Measurements from ENCODE around the gene SCAPER.
"Not testable (repeated sequence)": the region's sequence is repeated elsewhere in the genome, so short reads cannot be mapped to it uniquely, and the experiment has no call there.

The SCAPER gene

GRCh38 chr15:76846782-76847181 lies 58.4 kb downstream of the SCAPER start:
- no peak for DNase-seq

DNA sequence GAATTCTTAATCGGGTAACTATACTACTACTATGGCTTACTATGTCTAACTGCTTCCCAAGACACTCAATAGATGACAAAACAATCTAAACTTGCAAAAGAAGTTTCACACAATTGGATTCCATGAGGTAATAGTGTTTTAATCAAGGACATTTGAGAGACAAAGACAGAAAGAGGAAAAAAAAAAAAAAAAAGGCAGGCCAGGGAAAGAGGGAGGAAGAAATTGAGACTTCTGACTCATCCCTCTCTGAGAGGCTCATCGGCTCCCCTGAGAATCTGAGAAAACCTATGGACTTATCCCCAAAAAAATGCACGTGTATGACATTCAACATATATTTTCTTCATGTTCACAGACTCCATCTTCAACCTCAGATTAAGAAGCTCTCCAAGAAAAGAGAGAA lies 61.0 kb downstream of the SCAPER start:
- no peak for DNase-seq

- no peak for DNase-seq
These were observed 61.9 kb downstream of the SCAPER start for GRCh38 chr15:76843269-76843668.

GRCh38 chr15:76840830-76841460 lies 64.2 kb downstream of the SCAPER start:
- no peak for DNase-seq

GRCh38 chr15:76839173-76839572 lies 66.0 kb downstream of the SCAPER start:
- no peak for DNase-seq

- DNase-seq = no peak
These were observed 67.7 kb downstream of the SCAPER start for GRCh38 chr15:76837474-76837873.

GRCh38 chr15:76829939-76830338 lies 75.2 kb downstream of the SCAPER start:
- DNase-seq = no peak

DNA sequence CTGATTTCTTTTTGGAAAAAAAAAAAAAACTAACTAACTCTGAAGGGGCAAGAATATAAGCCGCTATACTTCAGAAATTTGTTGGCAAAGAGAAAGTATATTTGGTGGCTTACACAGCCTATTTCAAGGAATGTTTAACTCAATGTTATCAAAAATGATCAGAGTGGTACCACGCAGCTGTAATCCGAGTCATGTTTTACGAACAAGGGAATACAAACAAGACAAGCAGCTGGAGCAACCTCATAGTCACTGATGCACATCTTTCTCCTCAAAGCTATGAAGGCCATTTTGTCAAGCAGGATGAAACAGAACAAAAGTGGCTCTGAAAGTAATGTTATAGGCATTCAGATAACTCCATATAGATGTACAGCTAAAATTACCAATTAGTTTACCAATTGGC lies 81.2 kb downstream of the SCAPER start:
- DNase-seq = no peak

DNA sequence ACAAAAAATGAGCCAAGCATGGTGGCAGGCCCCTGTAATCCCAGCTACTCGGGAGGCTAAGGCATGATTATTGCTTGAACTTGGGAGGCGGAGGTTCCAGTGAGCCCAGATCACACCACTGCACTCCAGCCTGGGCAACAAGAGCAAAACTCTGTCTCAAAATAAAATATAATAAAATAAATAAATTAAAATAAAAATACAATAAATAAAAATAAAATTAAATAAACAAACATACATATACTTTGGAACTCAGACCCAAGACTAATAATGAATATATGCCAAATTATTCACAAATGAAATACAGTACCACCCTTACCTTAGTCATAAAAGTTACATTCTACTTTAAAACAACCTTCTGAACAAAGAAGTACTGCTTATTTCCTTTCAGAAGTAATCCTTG lies 81.8 kb downstream of the SCAPER start:
- DNase-seq = no peak

DNA sequence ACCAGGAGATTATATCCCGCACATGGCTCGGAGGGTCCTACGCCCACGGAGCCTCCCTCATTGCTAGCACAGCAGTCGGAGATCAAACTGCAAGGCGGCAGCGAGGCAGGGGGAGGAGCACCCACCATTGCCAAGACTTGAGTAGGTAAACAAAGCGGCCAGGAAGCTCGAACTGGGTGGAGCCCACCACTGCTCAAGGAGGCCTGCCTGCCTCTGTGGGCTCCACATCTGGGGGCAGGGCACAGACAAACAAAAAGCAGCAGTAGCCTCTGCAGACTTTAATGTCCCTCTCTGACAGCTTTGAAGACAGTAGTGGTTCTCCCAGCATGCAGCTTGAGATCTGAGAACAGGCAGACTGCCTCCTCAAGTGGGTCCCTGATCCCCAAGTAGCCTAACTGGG lies 86.2 kb downstream of the SCAPER start:
- not testable (repeated sequence) for DNase-seq

DNA sequence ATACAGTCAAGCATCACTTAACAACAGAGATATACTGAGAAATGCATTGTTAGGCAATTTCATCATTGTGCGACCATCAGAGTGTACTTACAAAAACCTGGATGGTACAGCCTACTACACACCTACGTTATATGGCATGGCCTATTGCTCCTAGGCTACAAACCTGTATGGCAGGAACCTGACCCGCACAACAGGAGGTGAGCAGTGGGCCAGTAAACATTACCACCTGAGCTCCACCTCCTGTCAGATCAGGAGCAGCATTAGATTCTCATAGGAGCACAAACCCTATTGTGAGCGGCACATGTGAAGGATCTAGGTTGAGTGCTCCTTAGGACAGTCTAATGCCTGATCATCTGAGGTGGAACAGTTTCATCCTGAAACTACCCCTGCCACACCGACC lies 89.7 kb downstream of the SCAPER start:
- no peak for DNase-seq

DNA sequence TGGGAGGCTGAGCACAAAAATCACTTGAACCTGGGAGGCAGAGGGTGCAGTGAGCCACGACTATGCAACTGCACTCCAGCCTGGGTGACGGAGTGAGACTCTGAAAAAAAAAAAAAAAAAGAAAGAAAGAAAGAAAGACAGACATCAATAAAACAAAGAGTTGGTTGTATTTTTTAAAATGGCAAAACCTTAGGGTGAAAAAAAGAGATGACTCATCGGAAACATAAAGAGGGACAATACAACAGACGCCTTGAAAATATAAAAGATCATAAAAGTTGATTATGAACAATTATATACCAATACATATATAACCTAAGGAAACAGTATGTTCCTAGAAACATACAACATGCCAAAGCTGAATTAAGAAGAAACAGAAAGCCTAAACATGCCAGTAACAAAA lies 92.8 kb downstream of the SCAPER start:
- DNase-seq = no peak

DNA sequence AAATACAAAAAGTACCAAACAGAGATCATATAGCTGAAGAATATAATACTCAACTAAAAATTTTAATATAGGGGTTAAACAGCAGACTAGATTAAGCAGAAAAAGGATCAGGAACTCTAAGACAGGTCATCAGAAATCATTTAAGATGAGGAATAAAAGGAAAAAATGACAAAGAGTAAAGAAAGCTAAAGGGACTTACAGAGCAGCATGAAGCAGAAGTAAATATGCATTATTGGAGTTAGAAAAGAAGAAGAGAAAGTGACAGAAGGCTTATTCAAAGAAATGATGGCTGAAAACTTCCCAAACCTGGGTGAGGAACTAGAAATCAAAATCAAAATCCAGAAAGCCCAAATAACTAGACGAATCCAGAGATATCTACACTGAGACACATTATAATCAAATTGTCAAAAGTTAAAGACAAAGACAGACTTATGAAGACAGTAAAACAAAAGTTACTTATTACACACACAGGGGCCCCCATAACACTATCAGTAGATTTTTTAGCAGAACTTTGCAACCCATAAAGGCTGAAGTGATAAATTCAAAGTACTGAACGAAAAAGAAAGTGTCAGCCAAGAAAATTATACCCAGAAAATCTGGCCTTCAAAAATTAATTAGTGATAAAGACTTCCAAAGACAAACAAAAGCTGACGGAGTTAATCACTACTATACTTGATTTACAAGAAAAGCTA lies 95.6 kb downstream of the SCAPER start:
- no peak for DNase-seq

DNA sequence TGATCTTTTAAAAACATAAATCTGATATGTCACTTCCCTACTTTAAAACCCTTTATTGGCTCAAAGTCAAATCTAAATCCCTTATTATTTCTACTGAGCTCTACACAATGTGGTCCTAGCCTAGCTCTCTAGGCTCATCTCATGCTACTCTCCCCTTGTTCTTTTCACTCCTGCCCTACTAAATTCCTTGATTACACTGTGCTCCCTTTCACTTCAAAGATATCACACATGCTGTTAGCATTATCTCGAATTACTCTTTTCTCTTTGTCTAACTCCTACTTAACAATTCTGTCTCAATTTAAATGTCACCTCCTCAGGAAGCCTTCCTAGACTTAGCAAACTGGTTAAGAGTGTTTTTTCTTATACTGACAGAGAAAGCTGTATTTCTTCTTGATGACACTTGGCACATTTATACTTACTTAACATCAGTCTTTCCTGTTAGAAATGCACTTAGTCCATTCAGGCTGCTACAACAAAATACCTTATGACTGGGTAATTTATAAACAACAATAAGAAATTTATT lies 102.0 kb downstream of the SCAPER start:
- no peak for DNase-seq

DNA sequence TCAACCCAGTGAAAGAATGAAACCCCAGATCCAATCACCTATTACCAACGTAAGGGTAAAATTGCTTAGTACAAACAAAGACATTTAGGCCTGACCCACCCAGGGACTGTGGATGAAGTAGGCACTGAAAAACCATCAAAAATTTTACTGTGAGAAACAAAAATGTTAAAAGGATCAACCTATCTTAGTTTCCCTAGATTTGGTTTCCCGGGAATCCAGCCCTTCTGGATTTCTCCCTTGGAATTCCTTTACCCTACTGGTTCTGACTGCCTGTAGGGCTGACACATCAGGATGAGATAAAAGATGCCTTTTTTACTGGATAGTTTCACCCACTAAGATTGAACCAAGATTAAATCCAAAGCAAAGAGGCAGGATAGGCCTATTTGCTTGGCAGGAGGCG lies 102.7 kb downstream of the SCAPER start:
- no peak for DNase-seq

DNA sequence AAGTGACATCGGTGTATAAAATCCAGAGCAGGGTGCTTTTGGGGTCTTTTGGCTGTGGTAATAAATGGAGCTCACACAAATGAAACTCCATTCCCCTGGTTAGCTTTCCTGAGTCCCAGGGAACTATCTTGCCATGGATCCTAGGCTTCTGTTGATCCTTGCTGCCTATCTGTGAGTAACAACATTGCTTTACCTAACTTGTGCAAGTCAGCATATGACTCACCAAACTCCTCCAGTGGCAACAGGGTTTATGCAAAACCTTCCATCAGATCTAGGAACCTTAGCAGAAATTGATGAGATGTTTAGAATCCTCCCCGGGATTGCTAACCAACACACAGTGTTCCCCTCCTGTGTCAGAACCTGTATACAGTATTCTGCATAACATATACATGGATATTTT lies 105.4 kb downstream of the SCAPER start:
- DNase-seq = no peak

DNA sequence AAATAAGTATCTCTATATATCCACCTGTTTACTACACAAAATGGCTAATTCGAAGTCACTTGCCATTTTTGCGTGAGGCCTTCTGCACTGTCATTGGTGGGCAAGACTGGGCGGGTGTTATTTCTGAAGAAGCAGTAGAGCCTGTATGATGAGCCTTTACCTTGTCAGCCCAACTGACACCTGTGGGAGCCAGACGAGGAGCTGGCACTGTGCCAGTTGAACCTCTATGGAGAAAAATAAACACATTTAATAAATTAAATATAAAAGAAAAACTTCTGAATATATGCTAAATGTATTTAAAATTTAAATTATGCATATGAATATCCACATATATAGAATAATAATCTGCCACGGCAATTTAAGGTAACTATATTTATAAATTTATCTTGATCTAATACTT lies 109.9 kb downstream of the SCAPER start:
- no peak for DNase-seq

DNA sequence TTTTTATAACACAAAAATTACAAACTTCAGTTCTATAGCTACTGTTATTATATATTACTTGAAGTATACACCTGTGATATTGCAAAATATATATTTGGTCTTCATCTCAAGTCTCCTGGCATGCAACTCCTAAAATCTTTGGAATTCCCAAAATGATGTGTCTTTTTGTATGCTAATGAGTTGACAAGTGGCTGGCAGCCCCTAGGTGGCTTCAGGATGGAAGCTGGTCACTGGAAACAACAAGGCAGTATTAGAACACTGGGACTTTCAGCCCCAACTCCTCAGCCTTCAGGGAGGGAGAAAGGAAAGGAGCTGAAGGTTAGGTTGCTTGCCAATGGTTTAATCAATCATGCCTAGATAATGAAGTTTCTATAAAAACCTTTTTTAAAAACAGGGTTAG lies 112.0 kb downstream of the SCAPER start:
- DNase-seq = no peak

GRCh38 chr15:76791511-76791910 lies 113.6 kb downstream of the SCAPER start:
- DNase-seq = no peak

DNA sequence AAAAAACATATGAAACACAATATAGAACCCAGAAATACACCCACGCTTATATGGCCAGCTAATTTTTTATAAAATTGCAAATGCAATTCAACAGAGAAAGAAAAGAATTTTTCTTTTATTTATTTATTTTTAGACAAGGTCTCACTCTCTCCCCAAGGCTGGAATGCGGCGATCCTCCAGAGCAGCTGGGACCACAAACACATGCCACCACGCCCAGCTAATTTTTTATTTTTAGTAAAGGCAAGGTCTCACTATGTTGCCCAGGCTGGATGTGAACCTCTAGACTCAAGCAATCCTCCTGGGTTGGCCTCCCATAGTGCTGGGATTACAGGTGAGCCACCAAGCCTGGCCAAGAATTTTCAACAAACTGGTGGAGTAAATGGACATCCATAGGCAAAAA lies 117.9 kb downstream of the SCAPER start:
- no peak for DNase-seq

GRCh38 chr15:76776969-76777368 lies 128.2 kb downstream of the SCAPER start:
- no peak for DNase-seq

- no peak for DNase-seq
These were observed 128.7 kb downstream of the SCAPER start for GRCh38 chr15:76776480-76776879.

DNA sequence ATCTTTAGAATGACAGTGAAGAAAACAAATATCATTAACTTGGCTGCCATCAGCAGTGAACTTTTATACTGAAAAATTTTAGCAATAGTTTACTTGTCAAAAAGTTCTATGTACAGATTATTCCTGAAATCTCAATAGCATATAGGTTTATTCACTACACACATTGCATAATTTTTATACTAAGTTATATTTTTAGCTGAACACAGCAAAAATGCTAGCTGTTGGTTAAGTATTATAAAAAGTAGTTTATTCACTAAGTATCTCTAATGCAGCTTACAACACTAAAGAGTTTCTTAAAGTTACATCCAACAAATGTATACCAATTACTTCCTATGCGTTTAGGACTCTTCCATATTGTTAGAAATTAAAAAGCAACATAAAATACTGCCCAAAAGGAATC lies 131.9 kb downstream of the SCAPER start:
- no peak for DNase-seq

DNA sequence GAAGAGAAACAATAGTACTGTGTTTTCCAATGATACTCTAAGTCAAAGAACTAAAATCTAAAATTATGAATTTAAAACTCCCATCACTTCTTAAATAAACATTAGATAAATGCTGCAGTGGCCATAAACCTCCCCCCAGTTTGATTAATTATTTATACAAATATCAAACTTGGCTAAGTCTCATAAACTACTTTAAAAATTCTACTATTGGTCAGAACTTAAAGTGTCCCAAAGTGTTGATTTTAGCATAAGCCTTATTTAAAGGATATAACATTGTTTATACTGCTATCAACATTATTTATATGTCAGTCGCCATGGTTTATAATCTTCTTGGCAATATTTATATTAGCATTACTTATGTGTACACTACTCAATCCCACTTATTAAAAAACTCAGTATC lies 132.4 kb downstream of the SCAPER start:
- no peak for DNase-seq

DNA sequence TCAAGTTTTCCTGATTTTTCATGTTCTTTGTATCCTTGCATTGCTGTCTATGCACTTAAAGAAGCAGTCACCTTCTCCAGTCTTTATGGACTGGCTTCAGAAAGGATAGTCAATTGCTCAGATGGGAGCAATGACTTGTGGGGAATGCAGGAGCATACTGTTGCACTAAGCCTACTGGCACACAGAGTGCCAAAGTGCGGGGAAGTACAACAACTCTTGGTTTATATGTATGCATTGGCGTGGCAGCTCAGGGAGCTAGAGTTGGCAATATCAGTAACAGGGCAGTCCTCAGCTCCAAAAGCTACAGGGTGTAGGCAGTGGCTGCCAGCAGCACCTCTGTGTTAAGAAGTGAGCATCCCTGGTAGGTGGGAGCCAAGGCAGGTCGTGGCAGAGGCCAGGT lies 141.1 kb downstream of the SCAPER start:
- no peak for DNase-seq
